HG03575 (cell line): Measurements from ENCODE around the gene GPR173.

Source experiments
- ATAC-seq: cut with Tn5 transposase; IDR thresholded peaks from one replicate; pipeline ENCODE4 v1.9.1; 2021; ENCODE audit not compliant: unreplicated experiment, insufficient number of reproducible peaks, low FRiP score; ENCODE audit errors: extremely low read depth

The GPR173 gene

GRCh38 chrX:53086464-53086863 is 37.9 kb downstream of the GPR173 start:
- ATAC-seq = no peak

GRCh38 chrX:53087388-53087831 is 38.8 kb downstream of the GPR173 start:
- no peak for ATAC-seq

- no peak for ATAC-seq
These were observed 39.8 kb downstream of the GPR173 start for GRCh38 chrX:53088136-53088974.

- ATAC-seq = no peak
These were observed 40.7 kb downstream of the GPR173 start for GRCh38 chrX:53089224-53089842.

- no peak for ATAC-seq
These were observed 41.3 kb downstream of the GPR173 start for GRCh38 chrX:53089925-53090324.

- ATAC-seq = no peak
These were observed 42.8 kb downstream of the GPR173 start for GRCh38 chrX:53091354-53091753.

- no peak for ATAC-seq
These were observed 44.6 kb downstream of the GPR173 start for GRCh38 chrX:53093177-53093655.

GRCh38 chrX:53093748-53094581 is 45.4 kb downstream of the GPR173 start, which contains the start of gene KANTR:
Gene KANTR, plus strand, starts transcription at chrX:53094142. Its CDS starts 30,131 bp downstream, at chrX:53124273.
- peak; percentile 52 for ATAC-seq

- no peak for ATAC-seq
These were observed 46.0 kb downstream of the GPR173 start for GRCh38 chrX:53094582-53094905.

- no peak for ATAC-seq
These were observed 47.2 kb downstream of the GPR173 start for GRCh38 chrX:53095796-53096195.

GRCh38 chrX:53114864-53115549 is 66.4 kb downstream of the GPR173 start:
- no peak for ATAC-seq

GRCh38 chrX:53115550-53115874 is 66.9 kb downstream of the GPR173 start:
- ATAC-seq = no peak

GRCh38 chrX:53116101-53116500 is 67.5 kb downstream of the GPR173 start:
- no peak for ATAC-seq

- ATAC-seq = no peak
These were observed 73.4 kb downstream of the GPR173 start for GRCh38 chrX:53122013-53122412.

- ATAC-seq = no peak
These were observed 76.9 kb downstream of the GPR173 start for GRCh38 chrX:53125506-53125905.

GRCh38 chrX:53126377-53126776 is 77.8 kb downstream of the GPR173 start:
- no peak for ATAC-seq

GRCh38 chrX:53128097-53128749 is 79.6 kb downstream of the GPR173 start:
- no peak for ATAC-seq
